BE2C (cell line): Measurements from ENCODE around the gene ZNF516.

Experiments used
- DNase-seq: peaks from one replicate; pipeline ENCODE4 v3.0.0-alpha.2; 2020
- H3K27me3 ChIP-seq: fragments of 250-450 bp; sonication (Bioruptor Pico); 2 replicates; pipeline ENCODE4 v1.5.1; 2020; ENCODE audit warnings: mild to moderate bottlenecking
- H3K36me3 ChIP-seq: fragments of 250-450 bp; sonication (Bioruptor Pico); 2 replicates; pipeline ENCODE4 v1.5.1; 2020; ENCODE audit warnings: mild to moderate bottlenecking
- H3K4me1 ChIP-seq: fragments of 250-450 bp; sonication (Bioruptor Pico); 2 replicates; pipeline ENCODE4 v1.5.1; 2020
- H3K4me3 ChIP-seq: 2 replicates; pipeline ENCODE4 v1.5.1; 2011; ENCODE audit warnings: low read depth, low read length
- H3K9me3 ChIP-seq: fragments of 250-450 bp; sonication (Bioruptor Pico); 2 replicates; pipeline ENCODE4 v1.5.1; 2020
- TF ChIP-seq, protein P1 (sequence below): IDR thresholded peaks from 2 replicates; pipeline ENCODE4 v1.5.1; 2012; ENCODE audit warnings: mild to moderate bottlenecking, low read depth, low read length

Gene ZNF516

DNA sequence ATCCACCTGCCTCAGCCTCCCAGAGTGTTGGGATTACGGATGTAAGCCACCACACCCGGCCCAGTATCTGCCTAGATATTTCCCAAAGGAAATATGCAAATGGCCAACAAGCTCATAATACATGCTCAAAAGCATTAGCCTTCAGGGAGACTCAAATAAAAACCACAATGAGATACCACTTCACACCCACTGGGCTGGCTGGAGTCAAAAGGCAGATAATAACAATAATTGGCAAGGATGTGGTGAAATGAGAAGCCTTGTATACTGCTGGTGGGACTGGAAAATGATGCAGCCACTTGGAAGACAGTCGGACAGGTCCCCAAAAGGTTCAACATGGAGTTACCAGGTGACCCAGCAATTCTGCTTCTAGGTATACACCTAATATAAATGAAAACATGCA lies 20.5 kb upstream of the ZNF516 start:
- Histone ChIP-seq H3K36me3 (no peaks in the 10 kb centered on the region), H3K27me3 (no peaks in the 10 kb centered on the region), H3K9me3 (no peaks in the 10 kb centered on the region), H3K4me3 (no peak overlapping the region), H3K4me1 (no peaks in the 10 kb centered on the region)
- no peak for DNase-seq
- TF ChIP-seq, protein P1, sequence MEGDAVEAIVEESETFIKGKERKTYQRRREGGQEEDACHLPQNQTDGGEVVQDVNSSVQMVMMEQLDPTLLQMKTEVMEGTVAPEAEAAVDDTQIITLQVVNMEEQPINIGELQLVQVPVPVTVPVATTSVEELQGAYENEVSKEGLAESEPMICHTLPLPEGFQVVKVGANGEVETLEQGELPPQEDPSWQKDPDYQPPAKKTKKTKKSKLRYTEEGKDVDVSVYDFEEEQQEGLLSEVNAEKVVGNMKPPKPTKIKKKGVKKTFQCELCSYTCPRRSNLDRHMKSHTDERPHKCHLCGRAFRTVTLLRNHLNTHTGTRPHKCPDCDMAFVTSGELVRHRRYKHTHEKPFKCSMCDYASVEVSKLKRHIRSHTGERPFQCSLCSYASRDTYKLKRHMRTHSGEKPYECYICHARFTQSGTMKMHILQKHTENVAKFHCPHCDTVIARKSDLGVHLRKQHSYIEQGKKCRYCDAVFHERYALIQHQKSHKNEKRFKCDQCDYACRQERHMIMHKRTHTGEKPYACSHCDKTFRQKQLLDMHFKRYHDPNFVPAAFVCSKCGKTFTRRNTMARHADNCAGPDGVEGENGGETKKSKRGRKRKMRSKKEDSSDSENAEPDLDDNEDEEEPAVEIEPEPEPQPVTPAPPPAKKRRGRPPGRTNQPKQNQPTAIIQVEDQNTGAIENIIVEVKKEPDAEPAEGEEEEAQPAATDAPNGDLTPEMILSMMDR, result no peak

DNA sequence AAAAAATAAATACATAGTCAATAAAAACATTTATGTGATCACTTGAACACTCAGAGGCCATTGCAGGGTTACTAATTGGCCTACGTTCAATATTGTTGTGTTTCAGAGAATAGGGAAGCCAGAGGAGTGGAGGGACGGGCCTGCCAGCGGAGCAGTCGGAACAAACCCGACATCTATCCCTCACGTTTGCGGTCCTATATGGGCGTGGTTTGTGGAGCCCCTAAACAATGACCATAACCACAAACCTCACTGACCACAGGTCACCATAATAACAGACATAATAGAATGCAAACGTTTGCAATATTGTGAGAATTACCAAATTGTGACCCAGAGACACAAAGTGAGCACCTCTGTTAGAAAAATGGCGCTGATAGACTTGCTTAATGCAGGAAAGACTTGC lies 19.5 kb upstream of the ZNF516 start:
- no peak for DNase-seq
- no peak overlapping the region for H3K4me3 ChIP-seq
- no peaks in the 10 kb centered on the region for H3K4me1 ChIP-seq
- no peaks in the 10 kb centered on the region for H3K36me3 ChIP-seq
- TF ChIP-seq, protein P1, result no peak
- no peaks in the 10 kb centered on the region for H3K27me3 ChIP-seq
- H3K9me3 ChIP-seq, result no peaks in the 10 kb centered on the region

DNA sequence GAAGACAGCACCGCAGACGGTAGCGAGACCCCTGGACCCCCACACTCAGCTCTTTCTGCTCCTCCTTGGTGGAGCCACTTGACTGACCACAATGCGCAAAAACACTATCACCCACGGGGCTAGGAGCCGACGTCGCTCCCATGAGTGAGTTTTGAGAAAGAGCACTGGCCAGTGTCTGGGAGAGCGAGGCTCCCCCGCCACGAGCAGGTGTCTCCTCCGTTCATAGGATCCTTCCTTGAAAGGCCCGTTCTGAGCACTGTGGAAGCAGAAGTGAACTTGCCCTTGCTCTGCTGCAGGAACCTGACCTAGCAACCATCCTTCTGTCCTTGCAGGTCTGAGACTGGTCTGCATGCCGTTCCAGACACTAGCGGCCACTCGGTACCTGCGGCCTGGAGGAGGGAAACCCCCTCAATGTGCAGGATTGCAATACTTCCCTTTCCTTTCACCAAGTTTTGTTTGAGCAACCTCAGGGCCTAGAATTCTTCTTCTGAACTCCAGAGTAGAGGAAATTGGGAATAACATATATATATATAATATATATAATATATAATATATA lies 12.9 kb upstream of the ZNF516 start:
- DNase-seq, result no peak
- Histone ChIP-seq H3K4me3 (no peak overlapping the region), H3K27me3 (no peaks in the 10 kb centered on the region), H3K4me1 (no peaks in the 10 kb centered on the region), H3K36me3 (no peaks in the 10 kb centered on the region), H3K9me3 (no peaks in the 10 kb centered on the region)
- TF ChIP-seq, protein P1, result no peak

DNA sequence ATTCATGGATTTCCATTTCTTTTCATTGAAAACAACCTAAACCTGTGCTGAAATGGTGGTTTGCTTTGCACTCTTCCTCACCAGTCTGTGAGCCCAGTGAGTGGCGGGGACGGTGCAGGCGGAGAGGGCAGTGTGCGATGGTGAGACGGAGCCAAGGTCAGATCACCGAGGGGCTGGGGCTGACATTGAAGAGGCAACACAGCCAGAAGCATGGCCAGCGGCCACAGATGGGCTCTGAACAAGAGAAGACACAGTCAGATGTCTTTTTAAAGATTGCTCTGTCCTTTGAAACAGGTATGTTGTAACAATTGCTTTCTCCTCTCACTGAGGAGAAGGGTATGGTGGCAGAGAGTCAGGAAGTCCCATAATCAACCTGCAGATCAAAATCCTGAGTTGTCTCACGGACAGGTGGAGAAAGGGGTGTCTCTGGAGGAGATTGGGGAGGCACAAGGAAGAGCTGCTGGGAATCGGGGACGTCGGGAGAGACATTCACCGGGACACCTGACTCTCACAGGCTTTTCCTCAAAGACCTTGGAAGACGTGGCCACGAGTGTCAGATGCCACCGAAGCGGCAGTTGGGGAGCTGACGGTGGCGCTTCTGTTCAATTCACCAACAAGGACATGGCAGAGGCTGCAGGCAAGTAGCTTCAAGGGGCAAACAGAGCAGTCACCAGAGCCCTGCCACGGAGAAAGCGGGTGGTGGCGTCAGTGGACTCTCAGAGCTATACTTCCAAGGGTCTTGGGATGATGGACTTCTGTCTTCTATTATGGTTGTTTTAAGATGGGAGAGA lies 12.1 kb upstream of the ZNF516 start:
- H3K27me3 ChIP-seq, result no peaks in the 10 kb centered on the region
- no peaks in the 10 kb centered on the region for H3K9me3 ChIP-seq
- no peaks in the 10 kb centered on the region for H3K36me3 ChIP-seq
- no peak overlapping the region for H3K4me3 ChIP-seq
- no peaks in the 10 kb centered on the region for H3K4me1 ChIP-seq
- TF ChIP-seq, protein P1, result no peak
- no peak for DNase-seq

DNA sequence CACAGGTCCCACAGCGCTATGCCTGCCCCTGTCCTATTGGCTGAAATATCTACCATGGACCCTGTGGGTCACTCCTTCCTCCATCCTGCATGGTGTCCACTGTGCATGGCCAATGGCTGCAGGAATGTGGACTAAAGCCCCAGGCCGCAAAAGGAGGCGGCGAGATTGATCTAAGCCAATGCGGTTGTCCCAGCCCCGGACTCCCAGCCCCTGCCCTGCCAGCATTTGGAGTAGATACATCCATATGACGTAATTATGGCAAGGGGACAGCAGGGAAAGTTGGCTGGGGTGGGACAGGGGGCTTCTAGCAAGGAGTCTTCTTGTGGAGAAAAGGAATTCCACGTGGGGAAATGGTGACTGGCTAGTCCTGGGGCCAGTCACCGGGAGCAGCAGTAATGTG lies 11.4 kb upstream of the ZNF516 start:
- TF ChIP-seq, protein P1, result no peak
- Histone ChIP-seq H3K9me3 (no peaks in the 10 kb centered on the region), H3K4me1 (no peaks in the 10 kb centered on the region), H3K4me3 (no peak overlapping the region), H3K27me3 (no peaks in the 10 kb centered on the region), H3K36me3 (no peaks in the 10 kb centered on the region)
- no peak for DNase-seq

DNA sequence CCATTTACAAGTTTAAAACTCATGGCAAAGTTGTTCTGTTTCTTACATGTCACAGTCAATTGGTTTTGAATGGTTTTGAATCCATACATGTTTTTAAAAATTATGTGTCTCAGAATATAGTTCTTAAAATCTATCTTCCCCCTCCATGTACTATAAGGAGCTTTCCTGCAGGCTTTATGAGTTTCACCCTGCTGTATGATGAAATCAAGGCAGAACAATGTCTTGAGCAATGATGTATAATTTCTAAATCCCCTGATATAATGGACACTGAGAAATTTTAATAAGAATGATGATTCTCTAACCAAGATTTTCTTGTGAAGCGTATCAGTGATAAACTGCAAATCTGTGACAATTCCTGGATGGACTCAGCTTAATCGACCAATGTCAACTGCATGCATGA lies 10.6 kb upstream of the ZNF516 start:
- no peak for DNase-seq
- H3K4me1 ChIP-seq, result no peaks in the 10 kb centered on the region
- no peaks in the 10 kb centered on the region for H3K27me3 ChIP-seq
- TF ChIP-seq, protein P1, result no peak
- no peaks in the 10 kb centered on the region for H3K9me3 ChIP-seq
- no peaks in the 10 kb centered on the region for H3K36me3 ChIP-seq
- no peak overlapping the region for H3K4me3 ChIP-seq
